Activated CD8-positive, alpha-beta T cell treated with anti-CD3 and anti-CD28 coated beads, Interleukin-2, amount 10 ng/mL, durations not matched to agents 7 days and 5 days (primary cell): ENCODE data around the gene PLXNC1. TPM values are rescaled to one million over a fixed set of nuclear protein-coding genes. Genes with fewer than 3 reads are reported as not detected.

Source experiments
- ATAC-seq: fragments of 150-1000 bp; cut with Tn5 transposase; one replicate; pipeline ENCODE4 v1.10.0; 2021; ENCODE audit warnings: moderate library complexity
- CTCF ChIA-PET: fragments of 350-600 bp; sonication (Branson Sonifier 250); formaldehyde crosslinking; loops from one replicate; lab custom pipeline; 2021; ENCODE audit warnings: antibody characterized with exemption; lab: Charles Lee
- POLR2A ChIA-PET: fragments of 350-600 bp; sonication (Branson Sonifier 250); formaldehyde crosslinking; loops from one replicate; lab custom pipeline; 2021; ENCODE audit warnings: antibody characterized with exemption; lab: Charles Lee
- DNase-seq: peaks from one replicate; pipeline ENCODE4 v3.0.0-alpha.2; 2020
- H3K27ac Mint-ChIP-seq: one replicate; pipeline ENCODE4 v1.8.0; 2021; ENCODE audit warnings: mild to moderate bottlenecking, mixed read lengths
- H3K27me3 Mint-ChIP-seq: one replicate; pipeline ENCODE4 v1.8.0; 2021; ENCODE audit warnings: low read depth, mixed read lengths
- H3K36me3 Mint-ChIP-seq: one replicate; pipeline ENCODE4 v1.8.0; 2021; ENCODE audit warnings: low read depth, mixed read lengths
- H3K4me1 Mint-ChIP-seq: one replicate; pipeline ENCODE4 v1.8.0; 2021; ENCODE audit warnings: low read depth, mixed read lengths
- H3K4me3 Mint-ChIP-seq: one replicate; pipeline ENCODE4 v1.8.0; 2021; ENCODE audit warnings: mild to moderate bottlenecking, mixed read lengths
- H3K9me3 Mint-ChIP-seq: one replicate; pipeline ENCODE4 v1.8.0; 2022; ENCODE audit warnings: mixed read lengths; ENCODE audit not compliant: insufficient read depth
- total RNA-seq, 2 experiments: library from RNA; stranded (reverse); gene quantifications; one replicate each; pipeline ENCODE4 v1.2.3, GENCODE V29; 2021

The PLXNC1 gene
- total RNA-seq, 2 experiments from 2014 or later: 43.8 to 45.6 TPM

DNA sequence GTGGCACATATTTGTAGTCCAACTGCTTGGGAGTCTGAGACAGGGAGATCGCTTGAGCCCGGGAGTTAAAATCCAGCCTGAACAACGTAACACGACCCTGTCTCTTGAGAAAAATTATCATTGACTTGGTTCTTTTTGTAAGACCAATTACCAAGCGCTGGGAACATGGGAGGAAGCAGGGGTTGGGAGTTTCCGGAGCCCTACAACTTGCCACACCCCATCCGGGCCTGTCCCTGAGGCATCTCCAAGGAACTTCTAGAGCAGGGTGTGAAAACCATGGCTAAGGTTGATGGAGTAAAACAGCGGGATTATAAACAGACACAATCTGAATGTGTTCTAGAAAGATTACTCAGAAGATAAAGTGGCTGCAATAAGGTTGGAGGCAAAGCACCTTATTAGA is 10.3 kb downstream of the PLXNC1 start:
- Mint-ChIP-seq H3K9me3 (no peaks in the 10 kb centered on the region), H3K27me3 (no peaks in the 10 kb centered on the region), H3K4me3 (no peak overlapping the region), H3K27ac (no peak overlapping the region), H3K36me3 (peaks cover 49% of the 10 kb centered on the region), H3K4me1 (peaks cover 20% of the 10 kb centered on the region)
- CTCF ChIA-PET: interaction anchor here (1.3 to 1.4 kb wide), 2 partner anchors 10 to 21 kb away, joined by 5 to 6 read pairs; partner anchors contain the start of gene PLXNC1
- DNase-seq (no peak), ATAC-seq (no peak)
- POLR2A ChIA-PET: interaction anchor here (1.1 to 1.2 kb wide), 2 partner anchors 10 to 103 kb away, joined by 3 to 5 read pairs; partner anchors contain the start of gene PLXNC1

DNA sequence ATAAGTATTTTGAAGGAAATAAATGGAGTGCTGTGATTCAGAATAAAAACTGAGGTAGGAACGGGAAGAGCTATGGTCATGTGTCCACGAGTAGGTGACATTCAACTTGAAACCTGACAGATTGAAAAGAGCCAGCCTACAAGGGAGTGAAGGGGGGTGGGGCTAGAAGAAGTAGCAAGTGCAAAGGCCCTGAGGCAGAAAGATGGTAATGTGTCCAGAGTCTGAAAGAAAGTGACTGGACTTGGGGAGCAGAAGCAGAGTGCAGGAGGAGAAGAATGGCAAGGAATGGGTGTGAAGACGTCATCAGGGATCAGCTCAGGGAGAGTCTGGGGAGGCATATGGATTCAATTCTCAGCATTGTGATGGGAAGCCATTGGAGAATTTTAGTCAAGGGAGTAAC is 13.7 kb downstream of the PLXNC1 start:
- Mint-ChIP-seq H3K4me1 (peaks cover 20% of the 10 kb centered on the region), H3K27me3 (no peaks in the 10 kb centered on the region), H3K4me3 (no peak overlapping the region), H3K36me3 (peaks cover 31% of the 10 kb centered on the region), H3K9me3 (no peaks in the 10 kb centered on the region), H3K27ac (no peak overlapping the region)
- DNase-seq (no peak), ATAC-seq (no peak)
- ChIA-PET CTCF (no interaction called here), POLR2A (interaction anchor here (0.9 kb wide), 1 partner anchor 11 kb away, joined by 3 read pairs; no protein-coding TSS in a partner anchor)

DNA sequence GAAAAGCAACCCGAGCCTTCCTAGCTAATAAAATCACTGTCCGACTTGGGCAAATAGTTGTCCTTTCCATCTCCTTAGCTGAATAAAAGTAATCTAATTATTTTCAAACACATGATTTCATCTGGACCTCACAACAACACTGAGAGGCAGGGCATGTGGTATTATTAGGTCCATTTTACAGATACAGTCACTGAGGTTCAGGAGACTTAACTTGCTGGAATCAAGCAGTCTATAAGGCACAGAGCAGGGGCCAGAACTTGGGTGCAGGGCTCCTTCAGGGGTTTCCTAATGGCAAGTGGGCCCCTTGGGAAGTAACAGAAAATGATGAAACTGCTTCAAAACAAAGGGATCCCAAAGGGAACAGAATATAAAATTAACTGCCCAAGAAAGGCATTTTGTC is 15.5 kb downstream of the PLXNC1 start:
- no peak overlapping the region for H3K4me3 Mint-ChIP-seq
- peaks cover 29% of the 10 kb centered on the region for H3K36me3 Mint-ChIP-seq
- no peaks in the 10 kb centered on the region for H3K27me3 Mint-ChIP-seq
- ATAC-seq: no peak
- CTCF ChIA-PET: no interaction called here
- H3K4me1 Mint-ChIP-seq: peaks cover 14% of the 10 kb centered on the region
- H3K9me3 Mint-ChIP-seq: no peaks in the 10 kb centered on the region
- no peak overlapping the region for H3K27ac Mint-ChIP-seq
- DNase-seq: no peak
- POLR2A ChIA-PET: interaction anchor here (0.8 kb wide), 1 partner anchor 10 kb away, joined by 3 read pairs; no protein-coding TSS in a partner anchor

DNA sequence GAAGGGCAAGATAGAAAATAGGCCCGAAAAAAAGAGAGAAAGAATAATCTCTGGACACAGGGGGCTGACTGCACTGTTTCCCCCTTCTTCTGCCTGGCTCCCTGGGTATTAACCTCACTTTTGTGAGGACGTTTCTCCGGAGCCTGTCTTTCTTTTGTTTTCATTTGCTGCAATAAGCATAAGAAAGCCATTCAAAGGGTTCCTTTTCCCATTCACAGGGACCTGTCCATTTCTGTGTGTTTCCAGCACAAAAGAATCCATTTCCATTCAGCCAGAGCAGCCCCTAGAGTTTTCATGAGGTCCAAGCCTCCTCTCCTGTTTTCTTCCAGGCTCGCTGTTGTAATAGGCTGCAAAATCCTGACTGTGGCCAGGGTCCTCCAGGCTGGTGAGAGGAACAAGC is 16.8 kb downstream of the PLXNC1 start:
- H3K4me1 Mint-ChIP-seq: peaks cover 24% of the 10 kb centered on the region
- no peaks in the 10 kb centered on the region for H3K27me3 Mint-ChIP-seq
- no peak overlapping the region for H3K4me3 Mint-ChIP-seq
- peaks cover 30% of the 10 kb centered on the region for H3K36me3 Mint-ChIP-seq
- H3K27ac Mint-ChIP-seq: no peak overlapping the region
- ATAC-seq (no peak), DNase-seq (no peak)
- ChIA-PET POLR2A (no interaction called here), CTCF (interaction anchor here (0.6 kb wide), 1 partner anchor 9 kb away, joined by 3 read pairs; no protein-coding TSS in a partner anchor)
- no peaks in the 10 kb centered on the region for H3K9me3 Mint-ChIP-seq

DNA sequence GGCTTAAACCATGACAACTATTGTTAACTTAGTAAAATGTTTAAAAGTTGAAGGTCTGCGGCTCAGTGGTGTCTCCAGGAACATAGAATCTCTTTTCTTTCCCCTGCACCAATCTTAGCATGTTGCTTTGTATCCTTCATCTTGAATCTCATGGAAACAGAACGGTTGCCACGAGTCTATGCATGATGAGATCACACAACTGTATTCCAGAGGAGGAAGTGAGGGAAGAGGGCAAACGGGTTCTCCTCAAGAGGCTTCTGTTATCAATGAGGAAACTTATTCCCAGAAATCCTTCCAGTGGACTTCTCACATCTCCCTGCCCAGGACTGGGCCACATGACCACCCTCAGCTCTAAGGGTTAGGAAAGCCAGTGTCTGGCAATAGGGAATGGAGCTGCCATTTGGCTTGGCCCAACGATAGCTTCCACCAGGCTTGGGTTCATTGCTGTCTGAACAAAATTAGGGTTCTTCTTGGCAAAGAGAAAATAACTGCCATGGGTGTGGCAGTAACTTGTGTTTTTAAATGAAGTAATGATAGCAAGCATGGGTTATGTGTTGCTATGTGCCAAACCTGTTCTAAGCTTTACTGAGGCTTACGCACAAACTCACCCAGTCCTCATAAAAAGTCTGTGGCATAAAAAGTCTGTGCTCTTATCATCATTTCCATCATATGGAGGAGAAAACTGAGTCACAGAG is 17.4 kb downstream of the PLXNC1 start:
- peaks cover 36% of the 10 kb centered on the region for H3K36me3 Mint-ChIP-seq
- ATAC-seq: no peak

DNA sequence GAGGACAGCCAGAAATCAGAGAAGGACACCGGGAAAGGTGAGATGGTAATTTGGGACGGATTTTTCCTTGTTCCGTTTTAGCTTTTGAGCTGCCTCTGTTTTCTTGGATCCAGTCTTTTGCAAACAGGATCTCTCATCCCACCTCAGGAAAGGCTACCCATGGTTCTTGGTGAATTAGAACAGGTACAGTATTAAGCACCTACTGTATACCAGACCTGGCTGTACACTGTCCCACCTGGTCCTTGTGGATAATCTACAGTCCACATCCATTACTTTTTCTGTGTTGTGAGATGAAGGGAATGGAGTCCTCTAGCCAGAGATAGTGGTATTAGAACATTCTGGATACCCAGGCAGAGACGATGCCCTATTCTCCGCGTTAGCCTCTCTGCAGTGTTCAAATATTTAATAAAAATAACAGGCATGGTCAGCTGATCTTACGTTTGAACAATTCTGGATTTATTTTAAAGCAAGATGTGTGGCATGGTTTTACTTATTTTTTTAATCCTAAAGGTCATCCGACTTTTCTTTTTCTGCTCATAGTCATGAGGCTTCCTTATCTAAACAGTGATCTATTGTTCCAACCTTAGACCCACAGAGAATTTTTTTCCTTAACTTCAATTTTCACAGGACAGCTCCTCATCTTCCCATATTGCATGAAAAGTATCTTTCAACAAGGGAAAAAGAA is 18.8 kb downstream of the PLXNC1 start:
- POLR2A ChIA-PET: no interaction called here
- H3K4me3 Mint-ChIP-seq: no peak overlapping the region
- no peak for DNase-seq
- H3K4me1 Mint-ChIP-seq: peaks cover 35% of the 10 kb centered on the region
- CTCF ChIA-PET: interaction anchor here (0.6 to 1.8 kb wide), 4 partner anchors 15 to 664 kb away, joined by 3 to 5 read pairs (median 4); no protein-coding TSS in a partner anchor
- H3K9me3 Mint-ChIP-seq: no peaks in the 10 kb centered on the region
- no peaks in the 10 kb centered on the region for H3K27me3 Mint-ChIP-seq
- ATAC-seq: no peak
- H3K36me3 Mint-ChIP-seq: peaks cover 43% of the 10 kb centered on the region
- no peak overlapping the region for H3K27ac Mint-ChIP-seq

More for the DNA sequence above, 17.4 kb downstream of the PLXNC1 start:
- DNase-seq: no peak
- ChIA-PET CTCF (interaction anchor here (0.6 to 1.7 kb wide), 6 partner anchors 8 to 772 kb away, joined by 3 to 5 read pairs (median 3); no protein-coding TSS in a partner anchor), POLR2A (no interaction called here)
- Mint-ChIP-seq H3K4me3 (no peak overlapping the region), H3K27ac (no peak overlapping the region), H3K9me3 (no peaks in the 10 kb centered on the region), H3K4me1 (peaks cover 31% of the 10 kb centered on the region), H3K27me3 (no peaks in the 10 kb centered on the region)

DNA sequence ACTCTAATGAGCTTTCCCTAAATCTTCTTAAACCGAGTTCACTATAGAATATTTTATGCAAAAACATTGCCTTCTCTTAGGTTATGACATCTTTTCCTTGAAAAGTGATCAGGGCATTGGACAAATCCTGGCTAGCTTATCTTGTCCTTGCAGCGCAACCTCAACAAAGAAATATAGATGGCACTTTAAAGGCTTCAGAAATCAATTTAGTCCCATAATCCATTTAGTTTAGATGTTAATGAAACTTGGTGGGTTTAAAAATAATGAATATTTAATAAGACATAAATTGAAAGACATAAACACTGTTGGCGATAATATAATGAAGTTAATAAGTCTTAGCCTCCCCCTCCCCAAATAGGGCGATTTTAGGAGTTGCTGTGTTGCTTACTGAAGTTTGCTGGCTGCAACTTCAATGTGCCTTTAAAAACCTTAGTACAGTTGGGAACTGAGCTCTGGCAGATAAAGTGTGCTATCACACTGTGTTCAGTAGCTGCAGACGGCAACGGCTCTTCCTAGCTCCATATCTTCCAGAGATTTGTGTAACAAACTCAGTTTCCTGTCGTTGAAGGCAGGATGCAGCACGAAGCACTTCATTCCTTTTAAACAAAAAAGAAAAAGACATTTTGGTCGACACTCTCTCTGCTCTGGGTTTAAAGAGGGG is 19.5 kb downstream of the PLXNC1 start:
- Mint-ChIP-seq H3K4me1 (peaks cover 37% of the 10 kb centered on the region), H3K9me3 (no peaks in the 10 kb centered on the region)

DNA sequence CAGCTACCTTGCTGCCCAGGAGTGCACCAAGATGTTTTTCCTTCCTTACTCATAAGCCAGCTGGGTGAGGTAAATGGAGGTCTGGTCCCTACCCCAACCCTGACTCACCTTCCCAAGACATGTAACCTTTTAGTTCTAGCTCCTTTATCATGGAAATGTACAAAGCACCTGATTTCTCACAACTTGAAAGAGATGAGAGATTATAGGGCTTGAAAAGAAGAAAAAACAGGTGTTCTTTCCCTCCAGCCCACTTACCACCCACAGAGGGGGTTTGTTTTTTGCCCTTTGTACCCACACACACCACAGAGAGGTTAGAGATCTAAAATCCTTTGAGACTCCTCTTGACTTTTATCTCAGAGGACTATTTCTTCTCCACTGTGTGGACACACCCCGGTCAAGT is 21.1 kb downstream of the PLXNC1 start:
- ChIA-PET CTCF (interaction anchor here (0.7 kb wide), 1 partner anchor 35 kb away, joined by 3 read pairs; no protein-coding TSS in a partner anchor), POLR2A (no interaction called here)
- Mint-ChIP-seq H3K27me3 (no peaks in the 10 kb centered on the region), H3K4me1 (peaks cover 51% of the 10 kb centered on the region), H3K9me3 (no peaks in the 10 kb centered on the region), H3K27ac (no peak overlapping the region), H3K4me3 (no peak overlapping the region), H3K36me3 (peaks cover 43% of the 10 kb centered on the region)
- DNase-seq (no peak), ATAC-seq (no peak)

More for the DNA sequence above, 19.5 kb downstream of the PLXNC1 start:
- CTCF ChIA-PET: interaction anchor here (0.6 to 1.8 kb wide), 2 partner anchors 19 to 665 kb away, joined by 3 to 4 read pairs; no protein-coding TSS in a partner anchor
- no peak for ATAC-seq
- H3K36me3 Mint-ChIP-seq: peaks cover 39% of the 10 kb centered on the region
- no peak for DNase-seq
- H3K27me3 Mint-ChIP-seq: no peaks in the 10 kb centered on the region
- H3K27ac Mint-ChIP-seq: no peak overlapping the region
- H3K4me3 Mint-ChIP-seq: no peak overlapping the region
- POLR2A ChIA-PET: no interaction called here

DNA sequence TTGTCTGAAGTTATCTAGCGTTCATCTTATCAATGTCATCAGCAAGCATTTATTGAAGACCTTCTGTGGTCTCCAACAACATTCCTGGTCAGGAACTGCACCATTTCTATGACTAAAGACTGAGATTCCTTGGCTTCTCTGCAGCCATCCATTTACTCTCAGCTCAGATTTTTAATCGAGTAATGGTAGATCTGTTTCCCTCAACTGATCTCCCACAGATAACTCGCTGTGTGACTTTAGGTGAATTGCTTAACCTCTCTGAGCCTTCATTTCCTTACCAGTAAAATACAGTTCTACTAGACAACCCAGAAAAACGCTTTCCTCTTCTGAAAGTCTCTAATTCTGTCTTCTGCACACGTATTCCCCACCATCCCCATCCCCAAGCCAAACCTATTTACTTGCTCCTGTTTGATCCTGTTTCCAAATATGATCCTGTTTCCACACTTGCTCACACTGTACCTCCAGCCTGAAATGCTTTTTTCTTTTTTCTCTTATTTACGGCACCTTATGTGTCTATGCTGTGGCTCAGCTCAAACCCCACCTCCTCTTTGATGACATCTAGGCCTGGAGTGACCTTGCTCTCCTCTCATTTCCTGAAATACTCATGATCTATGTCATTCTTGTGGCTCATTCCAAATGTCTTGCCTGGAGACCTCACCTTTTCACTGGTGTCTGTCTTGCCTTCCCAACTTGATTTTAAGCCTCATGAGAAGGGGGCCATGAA is 21.8 kb downstream of the PLXNC1 start:
- no peaks in the 10 kb centered on the region for H3K9me3 Mint-ChIP-seq
- peaks cover 43% of the 10 kb centered on the region for H3K36me3 Mint-ChIP-seq
- no peaks in the 10 kb centered on the region for H3K27me3 Mint-ChIP-seq
- POLR2A ChIA-PET: no interaction called here
- no peak for DNase-seq
- no peak overlapping the region for H3K27ac Mint-ChIP-seq
- H3K4me3 Mint-ChIP-seq: no peak overlapping the region
- H3K4me1 Mint-ChIP-seq: peaks cover 52% of the 10 kb centered on the region
- CTCF ChIA-PET: interaction anchor here (0.7 to 0.8 kb wide), 2 partner anchors 20 to 36 kb away, joined by 3 read pairs; no protein-coding TSS in a partner anchor
- ATAC-seq: no peak

DNA sequence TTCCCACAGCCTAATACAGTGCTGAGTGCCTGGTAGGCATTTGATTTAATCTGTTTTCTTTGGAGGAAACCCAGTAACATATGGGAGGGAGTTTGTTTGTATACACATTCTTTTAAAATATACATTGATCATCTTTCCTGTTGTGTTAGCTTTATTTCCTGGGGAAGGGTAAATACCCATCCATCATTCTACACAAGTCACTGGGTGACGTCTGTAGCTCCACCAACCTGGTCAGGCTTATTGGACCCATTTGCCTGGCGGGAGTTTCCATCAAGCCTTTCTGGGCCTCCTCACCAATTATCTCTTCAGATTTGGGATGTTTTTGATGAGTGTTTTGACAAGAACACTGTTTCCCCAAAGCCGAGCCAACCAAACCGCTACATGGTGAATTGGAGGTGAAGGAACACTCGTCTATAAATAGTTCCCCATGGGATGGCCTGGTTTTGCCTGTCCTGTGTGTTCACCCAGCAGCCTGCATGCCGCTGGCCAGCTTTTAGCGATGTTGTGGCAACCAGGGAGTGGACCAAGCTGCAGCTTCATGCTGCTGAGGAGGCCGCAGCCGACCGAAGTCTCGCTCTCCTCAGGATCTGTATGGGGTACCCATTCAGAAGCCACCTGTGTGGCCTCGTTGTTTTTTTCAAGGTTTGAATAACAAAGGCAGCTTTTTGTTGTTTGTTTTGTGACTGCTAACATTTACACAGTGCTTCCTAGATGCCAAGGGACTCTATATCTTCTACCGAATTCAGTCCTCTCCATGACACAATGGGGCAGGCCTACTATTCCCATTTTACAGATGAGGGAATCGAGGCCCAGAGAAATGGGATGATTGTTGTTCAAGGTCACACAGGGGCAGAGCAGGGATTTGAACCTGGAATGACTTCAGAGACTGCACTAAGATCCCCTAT is 22.6 kb downstream of the PLXNC1 start:
- peaks cover 47% of the 10 kb centered on the region for H3K36me3 Mint-ChIP-seq
- H3K4me1 Mint-ChIP-seq: peaks cover 61% of the 10 kb centered on the region
- DNase-seq (no peak), ATAC-seq (no peak)
- H3K4me3 Mint-ChIP-seq: no peak overlapping the region
- no peaks in the 10 kb centered on the region for H3K27me3 Mint-ChIP-seq
- POLR2A ChIA-PET: no interaction called here
- CTCF ChIA-PET: interaction anchor here (0.8 to 3.3 kb wide), 2 partner anchors 21 to 22 kb away, joined by 3 to 15 read pairs; partner anchors contain the start of gene PLXNC1
- no peaks in the 10 kb centered on the region for H3K9me3 Mint-ChIP-seq
- H3K27ac Mint-ChIP-seq: no peak overlapping the region
